Measurements from ENCODE around the gene SAMD1. TPM values are rescaled to one million over a fixed set of nuclear protein-coding genes. Genes with fewer than 3 reads are reported as not detected.
A peak's percentile ranks its signal among the peaks of the same experiment; 100 is the strongest.

SAMD1 gene
- total RNA-seq, 2 donors from 2014 or later = 52.9 to 91.3 TPM

- DNase-seq = no peak
- no peaks in the 10 kb centered on the region for H3K9me3 ChIP-seq
- peak overlapping the region; percentile 76 for H3K4me3 ChIP-seq
- H3K9ac ChIP-seq (ENCODE audit: low read depth in 2 of 2, low read length in 2 of 2) = peak overlapping the region; percentile 46 to 63
- H3K27me3 ChIP-seq = no peaks in the 10 kb centered on the region
- no peak overlapping the region for H3K27ac ChIP-seq
- TF ChIP-seq CTCF (IDR thresholded peaks at IDR 0.05) = no peak
- H3K36me3 ChIP-seq = no peaks in the 10 kb centered on the region
- intact Hi-C loops (cut with DNase I) = no loop called here
- peaks cover 5% of the 10 kb centered on the region for H3K4me1 ChIP-seq
Observed at GRCh38 chr19:14135355-14135754, 44.8 kb upstream of the SAMD1 start.

- intact Hi-C loops (cut with DNase I) = no loop called here
- TF ChIP-seq CTCF (IDR thresholded peaks at IDR 0.05) = no peak
- H3K4me3 ChIP-seq = no peak overlapping the region
Observed at GRCh38 chr19:14127929-14128509, 37.5 kb upstream of the SAMD1 start.

GRCh38 chr19:14127176-14127575 lies 36.6 kb upstream of the SAMD1 start:
- Histone ChIP-seq H3K27ac (no peak overlapping the region), H3K9ac (ENCODE audit: low read depth in 2 of 2, low read length in 2 of 2) (no peak overlapping the region), H3K9me3 (no peaks in the 10 kb centered on the region), H3K4me3 (no peak overlapping the region), H3K27me3 (no peaks in the 10 kb centered on the region), H3K36me3 (no peaks in the 10 kb centered on the region), H3K4me1 (no peaks in the 10 kb centered on the region)
- intact Hi-C loops (cut with DNase I) = no loop called here
- DNase-seq = no peak
- no peak for TF ChIP-seq CTCF (IDR thresholded peaks at IDR 0.05)

More at GRCh38 chr19:14127929-14128509, 37.5 kb upstream of the SAMD1 start:
- no peaks in the 10 kb centered on the region for H3K9me3 ChIP-seq
- no peak overlapping the region for H3K9ac ChIP-seq (ENCODE audit: low read depth in 2 of 2, low read length in 2 of 2)
- no peaks in the 10 kb centered on the region for H3K27me3 ChIP-seq
- H3K27ac ChIP-seq = no peak overlapping the region
- no peak for DNase-seq
- H3K4me1 ChIP-seq = no peaks in the 10 kb centered on the region
- no peaks in the 10 kb centered on the region for H3K36me3 ChIP-seq

GRCh38 chr19:14122924-14123323 lies 32.4 kb upstream of the SAMD1 start:
- TF ChIP-seq CTCF (IDR thresholded peaks at IDR 0.05) = no peak
- H3K27me3 ChIP-seq = no peaks in the 10 kb centered on the region
- H3K36me3 ChIP-seq = no peaks in the 10 kb centered on the region
- peaks cover 4% of the 10 kb centered on the region for H3K4me1 ChIP-seq
- no peak overlapping the region for H3K27ac ChIP-seq
- H3K9me3 ChIP-seq = no peaks in the 10 kb centered on the region
- no peak for DNase-seq
- no peak overlapping the region for H3K4me3 ChIP-seq
- intact Hi-C loops (cut with DNase I) = no loop called here
- H3K9ac ChIP-seq (ENCODE audit: low read depth in 2 of 2, low read length in 2 of 2) = no peak overlapping the region

- Histone ChIP-seq H3K9me3 (no peaks in the 10 kb centered on the region), H3K27ac (no peak overlapping the region), H3K27me3 (no peaks in the 10 kb centered on the region), H3K4me1 (peaks cover 10% of the 10 kb centered on the region), H3K4me3 (no peak overlapping the region), H3K9ac (ENCODE audit: low read depth in 2 of 2, low read length in 2 of 2) (no peak overlapping the region), H3K36me3 (no peaks in the 10 kb centered on the region)
- DNase-seq = no peak
- no peak for TF ChIP-seq CTCF (IDR thresholded peaks at IDR 0.05)
- intact Hi-C loops (cut with DNase I) = no loop called here
Observed at GRCh38 chr19:14120497-14120780, 29.9 kb upstream of the SAMD1 start.
